GM12878 (cell line): Measurements from ENCODE around the gene PCDH15. TPM values are rescaled to one million over a fixed set of nuclear protein-coding genes. Genes with fewer than 3 reads are reported as not detected.

Experiments
- ATAC-seq: fragments of 200-7000 bp; cut with Tn5 transposase; 3 replicates; pipeline ENCODE4 v1.9.1; 2020; ENCODE audit warnings: mild to moderate bottlenecking, moderate library complexity
- BruUV-seq: library from RNA; stranded (reverse); fragments of 400-500 nt; replicated peaks from 2 replicates; lab custom pipeline; 2021; lab: Mats Ljungman, UMichigan
- CTCF ChIA-PET: fragments of 300-600 bp; sonication (Branson Sonifier 250); formaldehyde crosslinking; extraction: SDS; loops from one replicate; lab custom pipeline; 2021; ENCODE audit warnings: inconsistent platforms; lab: Yijun Ruan, JAX
- POLR2A ChIA-PET: fragments of 350-600 bp; formaldehyde crosslinking; extraction: SDS; loops from one replicate; lab custom pipeline; 2021; ENCODE audit warnings: inconsistent platforms; lab: Charles Lee
- RAD21 ChIA-PET: fragments of 300-600 bp; sonication (Branson Sonifier 250); formaldehyde crosslinking; loops from one replicate; lab custom pipeline; 2023; ENCODE audit warnings: antibody characterized with exemption; ENCODE audit not compliant: unreplicated experiment; lab: Charles Lee
- SMC1A ChIA-PET: fragments of 300-600 bp; sonication (Branson Sonifier 250); formaldehyde crosslinking; loops from one replicate; lab custom pipeline; 2023; ENCODE audit not compliant: unreplicated experiment, uncharacterized antibody; lab: Charles Lee
- DNase-seq: peaks from one replicate; pipeline ENCODE4 v3.0.0-alpha.2; 2011; ENCODE audit warnings: low read depth, low spot score
- FAIRE-seq: peaks from 3 replicates; lab custom pipeline; 2011; peaks lifted over from hg19 to GRCh38; lab: Jason Lieb, UNC
- H2AFZ ChIP-seq: 2 replicates; pipeline ENCODE4 v1.6.0; 2011; ENCODE audit warnings: low read depth, low read length, control low read depth; ENCODE audit not compliant: control insufficient read depth
- H3K27ac ChIP-seq: 2 replicates; pipeline ENCODE4 v1.5.1; 2011; ENCODE audit warnings: control low read depth; ENCODE audit not compliant: control insufficient read depth, insufficient read depth
- H3K27me3 ChIP-seq, 2 experiments: replicated peaks in 1 of 2; 2 replicates each; pipeline versions ENCODE4 v1.6.0 to v1.6.1; 2011; ENCODE audit warnings: low read length in 1 of 2; ENCODE audit not compliant: control insufficient read depth in 2 of 2, insufficient read depth in 2 of 2
- H3K36me3 ChIP-seq, 2 experiments: 2 replicates each; pipeline ENCODE4 v1.5.1; 2011; ENCODE audit warnings: low read length in 1 of 2; ENCODE audit not compliant: control insufficient read depth in 2 of 2, insufficient read depth in 2 of 2
- H3K4me1 ChIP-seq: 2 replicates; pipeline ENCODE4 v1.6.1; 2011; ENCODE audit warnings: mild to moderate bottlenecking, low read length, moderate library complexity, mixed read lengths; ENCODE audit not compliant: control insufficient read depth, insufficient read depth
- H3K4me2 ChIP-seq: 2 replicates; pipeline ENCODE4 v1.6.0; 2011; ENCODE audit warnings: control low read depth; ENCODE audit not compliant: control insufficient read depth, insufficient read depth
- H3K4me3 ChIP-seq: fragments of 200-600 bp; sonication (generic); 2 replicates; pipeline ENCODE4 v1.5.1; 2016
- H3K79me2 ChIP-seq: 2 replicates; pipeline ENCODE4 v1.6.0; 2011; ENCODE audit warnings: low read length; ENCODE audit not compliant: control insufficient read depth, insufficient read depth
- H3K9ac ChIP-seq: 2 replicates; pipeline ENCODE4 v1.8.0; 2011; ENCODE audit warnings: low read length, control low read depth, mixed read lengths; ENCODE audit not compliant: control insufficient read depth, insufficient read depth
- H3K9me3 ChIP-seq: replicated peaks from 3 replicates; pipeline ENCODE4 v1.5.1; 2011; ENCODE audit warnings: mild to moderate bottlenecking, low read length; ENCODE audit not compliant: control insufficient read depth, insufficient read depth
- H4K20me1 ChIP-seq: 2 replicates; pipeline ENCODE4 v1.6.0; 2011; ENCODE audit not compliant: control insufficient read depth, insufficient read depth
- BCLAF1 ChIP-seq: fragments of 450-650 bp; IDR thresholded peaks from 2 replicates; pipeline ENCODE4 v1.6.1; 2017; ENCODE audit warnings: antibody characterized with exemption, mild to moderate bottlenecking, moderate library complexity
- CBX5 ChIP-seq: sonication (generic); IDR thresholded peaks from 2 replicates; pipeline ENCODE4 v1.6.1; 2016; ENCODE audit warnings: low read depth, moderate library complexity, mild to moderate bottlenecking, inconsistent platforms
- CEBPZ ChIP-seq: fragments of 150-350 bp; IDR thresholded peaks from 2 replicates; pipeline ENCODE4 v1.6.1; 2016; ENCODE audit warnings: low read depth, low read length
- FOXM1 ChIP-seq: IDR thresholded peaks from 2 replicates; pipeline ENCODE4 v1.6.1; 2012; ENCODE audit warnings: low read depth, mild to moderate bottlenecking, inconsistent platforms, low read length, moderate library complexity
- GATAD2B ChIP-seq: fragments of 450-650 bp; conservative IDR thresholded peaks from 2 replicates; pipeline ENCODE4 v1.6.1; 2017; ENCODE audit warnings: low read depth, mild to moderate bottlenecking, moderate library complexity
- IRF3 ChIP-seq: fragments of 450-650 bp; IDR thresholded peaks from 2 replicates; pipeline ENCODE4 v1.6.1; 2014; ENCODE audit warnings: mild to moderate bottlenecking
- KLF5 ChIP-seq: fragments of 450-650 bp; IDR thresholded peaks from 2 replicates; pipeline ENCODE4 v1.6.1; 2014; ENCODE audit warnings: mild to moderate bottlenecking; ENCODE audit not compliant: partially characterized antibody
- RCOR1 ChIP-seq: conservative IDR thresholded peaks from 2 replicates; pipeline ENCODE4 v1.6.1; 2012; ENCODE audit warnings: low read depth, low read length, improper control_type of control experiment
- YBX1 ChIP-seq: fragments of 450-650 bp; IDR thresholded peaks from 2 replicates; pipeline ENCODE4 v1.6.1; 2016; ENCODE audit warnings: antibody characterized with exemption
- WGBS: methylation state at CpG from one replicate; pipeline ENCODE4 v1.1.6; 2016; ENCODE audit warnings: low lambda C conversion rate; ENCODE audit not compliant: insufficient replicate concordance, insufficient coverage; ENCODE audit errors: missing lambda C conversion rate; 5-methylcytosine and 5-hydroxymethylcytosine counted together
- in situ Hi-C: fragments of 300-500 bp; cut with MboI; formaldehyde crosslinking; loops from 9 replicates; pipeline ENCODE4 v1.14.3; 2018; ENCODE audit warnings: mixed read lengths
- intact Hi-C: fragments of 100-400 bp; cut with micrococcal nuclease; formaldehyde crosslinking; loops from one replicate; pipeline ENCODE4 v1.14.2; 2022; ENCODE audit not compliant: unreplicated experiment
- polyA plus RNA-seq, 11 experiments: library from polyadenylated mRNA; depleted of rRNA in 4 of 11; unstranded in 6 of 11; stranded (reverse) in 5 of 11; fragments of >200 nt; fragmentation: Nextera tagmentation in 4 of 11; fragmentation: Illumina TruSeq in 1 of 11; extraction: Ambion mirVana in 4 of 11; extraction: Trizol in 1 of 11; gene quantifications; 1 replicate in 1 of 11; 2 replicates in 10 of 11; pipeline versions ENCODE4 v1.2.1 to v1.2.3, GENCODE V29; 2011 to 2016; ENCODE audit warnings: inconsistent platforms in 2 of 11, missing spikeins in 2 of 11, low read depth in 1 of 11
- total RNA-seq, 4 experiments: library from RNA; depleted of rRNA in 3 of 4; stranded (reverse); fragments of >200 nt in 3 of 4; fragmentation: Illumina TruSeq in 1 of 4; extraction: Trizol in 1 of 4; gene quantifications; 2 replicates each; pipeline versions ENCODE4 v1.2.1 to v1.2.3, GENCODE V29; 2013 to 2021

The PCDH15 gene
- total and polyA plus RNA-seq, 10 of the 15 experiments (the other 5 are each of a cell fraction or from before 2014, with no cell fraction given): 0.03 to 0.52 (median 0.07) TPM; not detected in 6

GRCh38 chr10:54587971-54588370 is 213.1 kb downstream of the PCDH15 start:
- no peak overlapping the region for H3K4me3 ChIP-seq
- H3K4me1 ChIP-seq: no peaks in the 10 kb centered on the region
- no peak overlapping the region for H3K27ac ChIP-seq
- H2AFZ ChIP-seq: no peak overlapping the region
- whole genome bisulfite sequencing: 0% methylated on average over 2 of the region's 2 CpGs
- no peak for DNase-seq
- H3K27me3 ChIP-seq: no peaks in the 10 kb centered on the region
- POLR2A ChIA-PET: no interaction called here
- CTCF ChIA-PET: no interaction called here
- in situ Hi-C loops: no loop called here
- TF ChIP-seq CEBPZ (no peak), RCOR1 (no peak)
- no peaks in the 10 kb centered on the region for H4K20me1 ChIP-seq
- BruUV-seq: no TSS peak
- no peaks in the 10 kb centered on the region for H3K79me2 ChIP-seq
- no peaks in the 10 kb centered on the region for H3K9me3 ChIP-seq
- no peak overlapping the region for H3K9ac ChIP-seq
- FAIRE-seq: no peak
- H3K36me3 ChIP-seq: no peaks in the 10 kb centered on the region
- SMC1A ChIA-PET: interaction anchor here (0.9 kb wide), 1 partner anchor 9 kb away, joined by 4 read pairs; no protein-coding TSS in a partner anchor
- intact Hi-C loops: no loop called here
- no peak for ATAC-seq
- RAD21 ChIA-PET: no interaction called here
- no peak overlapping the region for H3K4me2 ChIP-seq

GRCh38 chr10:54585572-54585971 is 215.5 kb downstream of the PCDH15 start:
- DNase-seq (no peak), ATAC-seq (no peak), FAIRE-seq (no peak)
- no peaks in the 10 kb centered on the region for H3K36me3 ChIP-seq
- H3K4me3 ChIP-seq: no peak overlapping the region
- ChIA-PET SMC1A (no interaction called here), CTCF (interaction anchor here (0.6 to 1.2 kb wide), 3 partner anchors 10 to 668 kb away, joined by 3 read pairs; no protein-coding TSS in a partner anchor), POLR2A (no interaction called here), RAD21 (no interaction called here)
- H3K27me3 ChIP-seq: no peaks in the 10 kb centered on the region
- BruUV-seq: no TSS peak
- intact Hi-C loops (no loop called here), in situ Hi-C loops (no loop called here)
- no peaks in the 10 kb centered on the region for H4K20me1 ChIP-seq
- no peaks in the 10 kb centered on the region for H3K9me3 ChIP-seq
- 29% methylated on average over 2 of the region's 2 CpGs for WGBS
- no peak overlapping the region for H2AFZ ChIP-seq
- H3K79me2 ChIP-seq: no peaks in the 10 kb centered on the region
- H3K4me2 ChIP-seq: no peak overlapping the region
- no peak overlapping the region for H3K27ac ChIP-seq
- H3K4me1 ChIP-seq: no peaks in the 10 kb centered on the region
- no peak overlapping the region for H3K9ac ChIP-seq
- no peak for TF ChIP-seq GATAD2B
- TF ChIP-seq IRF3: no peak
- TF ChIP-seq BCLAF1: no peak
- TF ChIP-seq CBX5: no peak
- no peak for TF ChIP-seq KLF5
- no peak for TF ChIP-seq YBX1
- no peak for TF ChIP-seq FOXM1
